HEK293 (cell line): ENCODE data around the gene RNF224.
A peak's percentile ranks its signal among the peaks of the same experiment; 100 is the strongest.

Experiments used
- CTCF ChIA-PET: fragments of 350-600 bp; formaldehyde crosslinking; extraction: SDS; loops from one replicate; lab custom pipeline; 2021; ENCODE audit warnings: antibody characterized with exemption; lab: Yijun Ruan, JAX
- POLR2A ChIA-PET: fragments of 300-600 bp; formaldehyde crosslinking; extraction: SDS; loops from one replicate; lab custom pipeline; 2020; ENCODE audit warnings: antibody characterized with exemption, inconsistent platforms; lab: Yijun Ruan, JAX
- H3K27ac ChIP-seq: fragments of 200-500 bp; sonication (Bioruptor generic); 2 replicates; pipeline ENCODE4 v1.5.1; 2014; ENCODE audit warnings: low read depth, low read length, control low read depth, inconsistent platforms; ENCODE audit errors: extremely low read depth
- H3K36me3 ChIP-seq, 2 experiments: fragments of 200-500 bp in 1 of 2; sonication (Bioruptor generic) in 1 of 2; 1 replicate in 1 of 2; 2 replicates in 1 of 2; pipeline ENCODE4 v1.5.1; 2014 to 2017; ENCODE audit warnings: inconsistent platforms in 2 of 2, low read length in 2 of 2; ENCODE audit not compliant: control insufficient read depth in 2 of 2, insufficient read depth in 1 of 2
- H3K4me1 ChIP-seq: fragments of 200-500 bp; sonication (Bioruptor generic); 2 replicates; pipeline ENCODE4 v1.5.1; 2014; ENCODE audit warnings: mild to moderate bottlenecking, low read length, inconsistent platforms; ENCODE audit not compliant: control insufficient read depth, insufficient read depth
- H3K4me3 ChIP-seq: 2 replicates; pipeline ENCODE4 v1.5.1; 2011; ENCODE audit warnings: low read depth, mild to moderate bottlenecking, control low read depth, low read length, moderate library complexity
- H3K9me3 ChIP-seq: fragments of 200-500 bp; sonication (Bioruptor generic); 2 replicates; pipeline ENCODE4 v1.5.1; 2014; ENCODE audit warnings: low read depth, low read length, inconsistent platforms; ENCODE audit not compliant: control insufficient read depth, insufficient read depth
- GLIS2 ChIP-seq: fragments of 450-650 bp; formaldehyde crosslinking; IDR thresholded peaks from 2 replicates; pipeline ENCODE4 v1.5.1; 2016; ENCODE audit warnings: missing biosample characterization, missing genetic modification characterization
- IKZF3 ChIP-seq: fragments of 450-650 bp; IDR thresholded peaks from 2 replicates; pipeline ENCODE4 v1.5.0; 2018; ENCODE audit warnings: missing biosample characterization, mild to moderate bottlenecking, missing genetic modification characterization, moderate library complexity
- KLF16 ChIP-seq: fragments of 450-650 bp; formaldehyde crosslinking; IDR thresholded peaks from 2 replicates; pipeline ENCODE4 v1.5.1; 2017; ENCODE audit warnings: missing biosample characterization, missing genetic modification characterization
- RBAK ChIP-seq: fragments of 450-650 bp; formaldehyde crosslinking; IDR thresholded peaks from 2 replicates; pipeline ENCODE4 v1.5.1; 2016; ENCODE audit warnings: missing biosample characterization, missing genetic modification characterization
- SP7 ChIP-seq: fragments of 450-650 bp; formaldehyde crosslinking; IDR thresholded peaks from 2 replicates; pipeline ENCODE4 v1.5.1; 2016; ENCODE audit warnings: missing biosample characterization, missing genetic modification characterization
- WT1 ChIP-seq: fragments of 450-650 bp; formaldehyde crosslinking; IDR thresholded peaks from 2 replicates; pipeline ENCODE4 v1.5.1; 2016; ENCODE audit warnings: missing biosample characterization, missing genetic modification characterization
- ZBTB17 ChIP-seq: fragments of 450-650 bp; formaldehyde crosslinking; IDR thresholded peaks from 2 replicates; pipeline ENCODE4 v1.5.1; 2016; ENCODE audit warnings: missing biosample characterization, missing genetic modification characterization
- ZBTB20 ChIP-seq: fragments of 450-650 bp; formaldehyde crosslinking; IDR thresholded peaks from 2 replicates; pipeline ENCODE4 v1.5.1; 2016; ENCODE audit warnings: missing biosample characterization, missing genetic modification characterization
- ZBTB21 ChIP-seq: fragments of 450-650 bp; formaldehyde crosslinking; IDR thresholded peaks from 2 replicates; pipeline ENCODE4 v1.5.1; 2017; ENCODE audit warnings: missing biosample characterization, missing genetic modification characterization
- ZBTB49 ChIP-seq: fragments of 450-650 bp; formaldehyde crosslinking; IDR thresholded peaks from 2 replicates; pipeline ENCODE4 v1.5.1; 2016; ENCODE audit warnings: missing biosample characterization, missing genetic modification characterization, low read depth
- ZNF138 ChIP-seq: fragments of 450-650 bp; formaldehyde crosslinking; IDR thresholded peaks from 2 replicates; pipeline ENCODE4 v1.5.1; 2016; ENCODE audit warnings: missing biosample characterization, missing genetic modification characterization, borderline replicate concordance
- ZNF174 ChIP-seq: fragments of 450-650 bp; formaldehyde crosslinking; IDR thresholded peaks from 2 replicates; pipeline ENCODE4 v1.5.0; 2017; ENCODE audit warnings: missing biosample characterization, mild to moderate bottlenecking, missing genetic modification characterization
- ZNF19 ChIP-seq: fragments of 450-650 bp; formaldehyde crosslinking; IDR thresholded peaks from 2 replicates; pipeline ENCODE4; 2016; ENCODE audit warnings: missing biosample characterization, missing genetic modification characterization, low read depth
- ZNF214 ChIP-seq: fragments of 450-650 bp; formaldehyde crosslinking; IDR thresholded peaks from 2 replicates; pipeline ENCODE4 v1.5.1; 2017; ENCODE audit warnings: missing biosample characterization, mild to moderate bottlenecking, missing genetic modification characterization, borderline replicate concordance
- ZNF239 ChIP-seq: fragments of 450-650 bp; formaldehyde crosslinking; IDR thresholded peaks from 2 replicates; pipeline ENCODE4 v1.5.1; 2016; ENCODE audit warnings: missing biosample characterization, missing genetic modification characterization
- ZNF24 ChIP-seq: fragments of 450-650 bp; formaldehyde crosslinking; IDR thresholded peaks from 2 replicates; pipeline ENCODE4 v1.5.1; 2016; ENCODE audit warnings: missing biosample characterization, missing genetic modification characterization
- ZNF394 ChIP-seq: fragments of 450-650 bp; formaldehyde crosslinking; IDR thresholded peaks from 2 replicates; pipeline ENCODE4 v1.5.1; 2016; ENCODE audit warnings: missing biosample characterization, missing genetic modification characterization, mild to moderate bottlenecking, moderate library complexity, borderline replicate concordance
- ZNF501 ChIP-seq: fragments of 450-650 bp; formaldehyde crosslinking; IDR thresholded peaks from 2 replicates; pipeline ENCODE4 v1.5.1; 2016; ENCODE audit warnings: missing biosample characterization, missing genetic modification characterization
- ZNF514 ChIP-seq: fragments of 450-650 bp; formaldehyde crosslinking; IDR thresholded peaks from 2 replicates; pipeline ENCODE4 v1.5.1; 2016; ENCODE audit warnings: missing biosample characterization, missing genetic modification characterization
- ZNF555 ChIP-seq: fragments of 450-650 bp; formaldehyde crosslinking; conservative IDR thresholded peaks from 2 replicates; pipeline ENCODE4 v1.5.1; 2017; ENCODE audit warnings: missing biosample characterization, mild to moderate bottlenecking, missing genetic modification characterization, inconsistent platforms
- ZNF571 ChIP-seq: fragments of 450-650 bp; formaldehyde crosslinking; IDR thresholded peaks from 2 replicates; pipeline ENCODE4 v1.5.0; 2017; ENCODE audit warnings: missing biosample characterization, missing genetic modification characterization
- ZNF585B ChIP-seq: fragments of 450-650 bp; formaldehyde crosslinking; IDR thresholded peaks from 2 replicates; pipeline ENCODE4 v1.5.1; 2016; ENCODE audit warnings: missing biosample characterization, missing genetic modification characterization
- ZNF600 ChIP-seq: fragments of 450-650 bp; formaldehyde crosslinking; IDR thresholded peaks from 2 replicates; pipeline ENCODE4 v1.5.1; 2016; ENCODE audit warnings: missing biosample characterization, missing genetic modification characterization
- ZNF660 ChIP-seq: fragments of 450-650 bp; IDR thresholded peaks from 2 replicates; pipeline ENCODE4 v1.5.1; 2018; ENCODE audit warnings: missing biosample characterization, mild to moderate bottlenecking, missing genetic modification characterization
- ZNF664 ChIP-seq: fragments of 450-650 bp; formaldehyde crosslinking; IDR thresholded peaks from 2 replicates; pipeline ENCODE4 v1.5.1; 2016; ENCODE audit warnings: missing biosample characterization, missing genetic modification characterization
- ZNF677 ChIP-seq: fragments of 450-650 bp; IDR thresholded peaks from 2 replicates; pipeline ENCODE4 v1.5.0; 2018; ENCODE audit warnings: missing biosample characterization, mild to moderate bottlenecking, missing genetic modification characterization, moderate library complexity
- ZNF785 ChIP-seq: fragments of 450-650 bp; formaldehyde crosslinking; IDR thresholded peaks from 2 replicates; pipeline ENCODE4 v1.5.1; 2016; ENCODE audit warnings: missing biosample characterization, missing genetic modification characterization
- ZSCAN16 ChIP-seq: fragments of 450-650 bp; formaldehyde crosslinking; IDR thresholded peaks from 2 replicates; pipeline ENCODE4 v1.5.1; 2016; ENCODE audit warnings: missing biosample characterization, missing genetic modification characterization
- TF ChIP-seq, protein P1 (sequence below): fragments of 450-650 bp; formaldehyde crosslinking; IDR thresholded peaks from 2 replicates; pipeline ENCODE4 v1.5.1; 2016; ENCODE audit warnings: missing biosample characterization, missing genetic modification characterization

The RNF224 gene

GRCh38 chr9:137198051-137198901, 29.0 kb upstream of the RNF224 start:
- Histone ChIP-seq H3K4me3 (no peak overlapping the region; the same call in 1 of the 2 replicates), H3K36me3 (no peaks in the 10 kb centered on the region), H3K4me1 (peaks cover 5% of the 10 kb centered on the region; the same call in 1 of the 2 replicates), H3K27ac (no peak overlapping the region), H3K9me3 (no peaks in the 10 kb centered on the region)
- ChIA-PET CTCF (interaction anchor here (0.5 to 3.3 kb wide), 6 partner anchors 9 to 440 kb away, joined by 3 to 22 read pairs (median 3); partner anchors contain the start of genes ANAPC2 and SSNA1), POLR2A (interaction anchor here (0.6 to 3.4 kb wide), 9 partner anchors 9 to 69 kb away, joined by 3 to 34 read pairs (median 5); partner anchors contain the start of genes ANAPC2, LRRC26, SSNA1 and TUBB4B)
- TF ChIP-seq GLIS2 (peak; percentile 8; the same call in 1 of the 2 replicates), ZNF660 (no peak), ZNF174 (tag by site-specific recombination) (no peak), ZNF664 (tag by site-specific recombination) (no peak), ZNF600 (tag by site-specific recombination) (peak; percentile 48; the same call in 1 of the 2 replicates), ZBTB17 (0 out of 2 replicates have a peak, but pooled peaks have one; percentile 25), SP7 (tag by site-specific recombination) (no peak), ZNF138 (tag by site-specific recombination) (no peak), ZNF19 (tag by site-specific recombination) (no peak), ZBTB21 (tag by site-specific recombination) (no peak), ZNF677 (tag by site-specific recombination) (no peak), ZNF514 (tag by site-specific recombination) (no peak), ZNF214 (tag by site-specific recombination) (no peak), ZSCAN16 (tag by site-specific recombination) (no peak), ZNF571 (tag by site-specific recombination) (no peak), ZBTB20 (tag by site-specific recombination) (0 out of 2 replicates have a peak, but pooled peaks have one; percentile 27), ZNF24 (no peak), ZNF555 (tag by site-specific recombination) (no peak), ZNF239 (tag by site-specific recombination) (no peak), WT1 (no peak), IKZF3 (tag by site-specific recombination) (peak; percentile 63), ZNF585B (no peak), ZNF785 (no peak), KLF16 (tag by site-specific recombination) (no peak), ZNF501 (tag by site-specific recombination) (no peak), RBAK (tag by site-specific recombination) (no peak), ZNF394 (no peak), ZBTB49 (tag by site-specific recombination) (no peak)
- TF ChIP-seq, protein P1, sequence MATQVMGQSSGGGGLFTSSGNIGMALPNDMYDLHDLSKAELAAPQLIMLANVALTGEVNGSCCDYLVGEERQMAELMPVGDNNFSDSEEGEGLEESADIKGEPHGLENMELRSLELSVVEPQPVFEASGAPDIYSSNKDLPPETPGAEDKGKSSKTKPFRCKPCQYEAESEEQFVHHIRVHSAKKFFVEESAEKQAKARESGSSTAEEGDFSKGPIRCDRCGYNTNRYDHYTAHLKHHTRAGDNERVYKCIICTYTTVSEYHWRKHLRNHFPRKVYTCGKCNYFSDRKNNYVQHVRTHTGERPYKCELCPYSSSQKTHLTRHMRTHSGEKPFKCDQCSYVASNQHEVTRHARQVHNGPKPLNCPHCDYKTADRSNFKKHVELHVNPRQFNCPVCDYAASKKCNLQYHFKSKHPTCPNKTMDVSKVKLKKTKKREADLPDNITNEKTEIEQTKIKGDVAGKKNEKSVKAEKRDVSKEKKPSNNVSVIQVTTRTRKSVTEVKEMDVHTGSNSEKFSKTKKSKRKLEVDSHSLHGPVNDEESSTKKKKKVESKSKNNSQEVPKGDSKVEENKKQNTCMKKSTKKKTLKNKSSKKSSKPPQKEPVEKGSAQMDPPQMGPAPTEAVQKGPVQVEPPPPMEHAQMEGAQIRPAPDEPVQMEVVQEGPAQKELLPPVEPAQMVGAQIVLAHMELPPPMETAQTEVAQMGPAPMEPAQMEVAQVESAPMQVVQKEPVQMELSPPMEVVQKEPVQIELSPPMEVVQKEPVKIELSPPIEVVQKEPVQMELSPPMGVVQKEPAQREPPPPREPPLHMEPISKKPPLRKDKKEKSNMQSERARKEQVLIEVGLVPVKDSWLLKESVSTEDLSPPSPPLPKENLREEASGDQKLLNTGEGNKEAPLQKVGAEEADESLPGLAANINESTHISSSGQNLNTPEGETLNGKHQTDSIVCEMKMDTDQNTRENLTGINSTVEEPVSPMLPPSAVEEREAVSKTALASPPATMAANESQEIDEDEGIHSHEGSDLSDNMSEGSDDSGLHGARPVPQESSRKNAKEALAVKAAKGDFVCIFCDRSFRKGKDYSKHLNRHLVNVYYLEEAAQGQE (tag by site-specific recombination) = peak; percentile 85
